CD14-positive monocyte (primary cell): ENCODE data around the gene RBM19. TPM values are rescaled to one million over a fixed set of nuclear protein-coding genes. Genes with fewer than 3 reads are reported as not detected.

Experiments used
- DNase-seq, 3 donors: peaks; one replicate each; pipeline ENCODE4 v3.0.0-alpha.2; 2011 to 2022
- H2AFZ ChIP-seq: 2 replicates; pipeline ENCODE4 v1.6.0; 2012; ENCODE audit warnings: mild to moderate bottlenecking, low read depth, low read length, inconsistent platforms; ENCODE audit not compliant: insufficient read depth, poor library complexity, severe bottlenecking
- H3K27ac ChIP-seq, 2 donors: 1 replicate in 1 of 2; 2 replicates in 1 of 2; pipeline ENCODE4 v1.5.1; 2012 to 2013; ENCODE audit warnings: low read length in 2 of 2, control low read depth in 1 of 2, inconsistent platforms in 1 of 2, low read depth in 1 of 2, mild to moderate bottlenecking in 1 of 2
- H3K27me3 ChIP-seq, 2 donors: one replicate each; pipeline versions ENCODE4 v1.6.0 to v1.6.1; 2011 to 2013; ENCODE audit warnings: low read length in 2 of 2; ENCODE audit not compliant: control insufficient read depth in 2 of 2, insufficient read depth in 2 of 2
- H3K36me3 ChIP-seq, 2 donors: replicated peaks in 1 of 2; 1 replicate in 1 of 2; 2 replicates in 1 of 2; pipeline versions ENCODE4 v1.5.1 to v1.6.1; 2012 to 2013; ENCODE audit warnings: low read length in 2 of 2, control low read depth in 1 of 2, inconsistent platforms in 1 of 2, mild to moderate bottlenecking in 1 of 2; ENCODE audit not compliant: insufficient read depth in 2 of 2, control insufficient read depth in 1 of 2
- H3K4me1 ChIP-seq, 2 donors: 1 replicate in 1 of 2; 2 replicates in 1 of 2; pipeline versions ENCODE4 v1.5.1 to v1.6.1; 2012 to 2013; ENCODE audit warnings: low read length in 2 of 2, control low read depth in 1 of 2, inconsistent platforms in 1 of 2, mild to moderate bottlenecking in 1 of 2, moderate library complexity in 1 of 2; ENCODE audit not compliant: insufficient read depth in 2 of 2, control insufficient read depth in 1 of 2
- H3K4me2 ChIP-seq: replicated peaks from 2 replicates; pipeline ENCODE3; 2012; ENCODE audit warnings: low read length, moderate library complexity, mild to moderate bottlenecking; ENCODE audit not compliant: poor library complexity, severe bottlenecking; ENCODE audit errors: extremely low read depth
- H3K4me3 ChIP-seq, 3 experiments: fragments of 200-600 bp in 1 of 3; sonication (generic) in 1 of 3; replicated peaks in 1 of 3; 1 replicate in 2 of 3; 2 replicates in 1 of 3; pipeline ENCODE4 v1.5.1; 2011 to 2013; ENCODE audit warnings: low read length in 3 of 3, mild to moderate bottlenecking in 3 of 3, control low read depth in 2 of 3, low read depth in 2 of 3, inconsistent platforms in 1 of 3, moderate library complexity in 1 of 3
- H3K79me2 ChIP-seq: 2 replicates; pipeline ENCODE4 v1.6.0; 2012; ENCODE audit warnings: mild to moderate bottlenecking, control low read depth, inconsistent platforms, low read length, moderate library complexity; ENCODE audit not compliant: insufficient read depth
- H3K9ac ChIP-seq: 2 replicates; pipeline ENCODE4 v1.6.0; 2017; ENCODE audit warnings: low read length, mild to moderate bottlenecking; ENCODE audit not compliant: insufficient read depth, poor library complexity, severe bottlenecking
- H3K9me3 ChIP-seq, 2 donors: replicated peaks in 1 of 2; 1 replicate in 1 of 2; 2 replicates in 1 of 2; pipeline versions ENCODE4 v1.5.1 to v1.6.1; 2012 to 2013; ENCODE audit warnings: low read length in 2 of 2, control low read depth in 1 of 2; ENCODE audit not compliant: control insufficient read depth in 1 of 2, insufficient read depth in 1 of 2
- H4K20me1 ChIP-seq: 2 replicates; pipeline ENCODE4 v1.6.0; 2012; ENCODE audit warnings: mild to moderate bottlenecking, low read length, control low read depth, moderate library complexity; ENCODE audit not compliant: insufficient read depth
- H3K27ac Mint-ChIP-seq, 7 donors: one replicate each; pipeline ENCODE4 v1.8.0; 2020; ENCODE audit warnings: mild to moderate bottlenecking in 7 of 7, mixed read lengths in 7 of 7, moderate library complexity in 6 of 7, inconsistent platforms in 2 of 7
- H3K27me3 Mint-ChIP-seq, 3 donors: one replicate each; pipeline ENCODE4 v1.8.0; 2021 to 2022; ENCODE audit warnings: low read depth in 3 of 3, mild to moderate bottlenecking in 3 of 3, mixed read lengths in 3 of 3, moderate library complexity in 3 of 3, inconsistent platforms in 1 of 3
- H3K36me3 Mint-ChIP-seq, 2 donors: one replicate each; pipeline ENCODE4 v1.8.0; 2020; ENCODE audit warnings: mixed read lengths in 2 of 2, inconsistent platforms in 1 of 2, mild to moderate bottlenecking in 1 of 2
- H3K4me1 Mint-ChIP-seq: one replicate; pipeline ENCODE4 v1.8.0; 2020; ENCODE audit warnings: mild to moderate bottlenecking, mixed read lengths
- H3K4me3 Mint-ChIP-seq, 2 donors: one replicate each; pipeline ENCODE4 v1.8.0; 2020; ENCODE audit warnings: mild to moderate bottlenecking in 2 of 2, mixed read lengths in 2 of 2, moderate library complexity in 1 of 2
- H3K9me3 Mint-ChIP-seq, 7 donors: one replicate each; pipeline ENCODE4 v1.8.0; 2020 to 2022; ENCODE audit warnings: mixed read lengths in 7 of 7, mild to moderate bottlenecking in 6 of 7, moderate library complexity in 6 of 7, inconsistent platforms in 2 of 7
- WGBS: methylation state at CpG from one replicate; pipeline ENCODE4 v1.1.5; 2013; ENCODE audit warnings: missing lambda C conversion rate; ENCODE audit not compliant: insufficient coverage; 5-methylcytosine and 5-hydroxymethylcytosine counted together
- intact Hi-C, 2 donors: fragments of 100-400 bp; cut with micrococcal nuclease; formaldehyde crosslinking; loops; one replicate each; pipeline versions ENCODE4 v1.15.0 to v1.15.1; 2023
- polyA plus RNA-seq, 3 donors: library from polyadenylated mRNA; depleted of rRNA in 1 of 3; unstranded in 2 of 3; stranded (reverse) in 1 of 3; fragments of 300-500 nt in 2 of 3; fragments of >200 nt in 1 of 3; fragmentation: Illumina TruSeq in 2 of 3; gene quantifications; 1 replicate in 2 of 3; 2 replicates in 1 of 3; pipeline ENCODE4 v1.2.3, GENCODE V29; 2012 to 2021
- TF ChIP-seq, protein P1 (sequence below): fragments of 200-600 bp; IDR thresholded peaks from one replicate; pipeline ENCODE4 v1.8.0; 2022; ENCODE audit warnings: antibody characterized with exemption, mild to moderate bottlenecking

The RBM19 gene
- polyA plus RNA-seq, 3 donors: 2.1 to 30.4 (median 2.2) TPM

- no peaks in the 10 kb centered on the region for H3K27me3 ChIP-seq
- Mint-ChIP-seq H3K27ac (no peak overlapping the region), H3K9me3 (no peaks in the 10 kb centered on the region), H3K4me1 (peaks cover 9% of the 10 kb centered on the region), H3K27me3 (peaks cover 0 to 3% (median 0%) of the 10 kb centered on the region in 3 donors), H3K36me3 (peaks cover 60 to 75% of the 10 kb centered on the region in 2 donors), H3K4me3 (no peak overlapping the region)
- H3K4me3 ChIP-seq: no peak overlapping the region
- TF ChIP-seq, protein P1, sequence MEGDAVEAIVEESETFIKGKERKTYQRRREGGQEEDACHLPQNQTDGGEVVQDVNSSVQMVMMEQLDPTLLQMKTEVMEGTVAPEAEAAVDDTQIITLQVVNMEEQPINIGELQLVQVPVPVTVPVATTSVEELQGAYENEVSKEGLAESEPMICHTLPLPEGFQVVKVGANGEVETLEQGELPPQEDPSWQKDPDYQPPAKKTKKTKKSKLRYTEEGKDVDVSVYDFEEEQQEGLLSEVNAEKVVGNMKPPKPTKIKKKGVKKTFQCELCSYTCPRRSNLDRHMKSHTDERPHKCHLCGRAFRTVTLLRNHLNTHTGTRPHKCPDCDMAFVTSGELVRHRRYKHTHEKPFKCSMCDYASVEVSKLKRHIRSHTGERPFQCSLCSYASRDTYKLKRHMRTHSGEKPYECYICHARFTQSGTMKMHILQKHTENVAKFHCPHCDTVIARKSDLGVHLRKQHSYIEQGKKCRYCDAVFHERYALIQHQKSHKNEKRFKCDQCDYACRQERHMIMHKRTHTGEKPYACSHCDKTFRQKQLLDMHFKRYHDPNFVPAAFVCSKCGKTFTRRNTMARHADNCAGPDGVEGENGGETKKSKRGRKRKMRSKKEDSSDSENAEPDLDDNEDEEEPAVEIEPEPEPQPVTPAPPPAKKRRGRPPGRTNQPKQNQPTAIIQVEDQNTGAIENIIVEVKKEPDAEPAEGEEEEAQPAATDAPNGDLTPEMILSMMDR: no peak
- no peak overlapping the region for H3K9ac ChIP-seq
- no peak overlapping the region for H3K27ac ChIP-seq
- no peak overlapping the region for H2AFZ ChIP-seq
- H3K4me2 ChIP-seq: no peak overlapping the region
- no peak for DNase-seq
- intact Hi-C loops: no loop called here
- no peaks in the 10 kb centered on the region for H3K79me2 ChIP-seq
- no peaks in the 10 kb centered on the region for H4K20me1 ChIP-seq
- H3K36me3 ChIP-seq: peaks cover 16 to 48% of the 10 kb centered on the region in 2 donors
- H3K4me1 ChIP-seq: no peaks in the 10 kb centered on the region
- no peaks in the 10 kb centered on the region for H3K9me3 ChIP-seq
- WGBS: 68% methylated on average over 23 of the region's 24 CpGs
Observed at GRCh38 chr12:113852695-113853490, 113.2 kb downstream of the RBM19 start.

- no peak overlapping the region for H3K9ac ChIP-seq
Observed at GRCh38 chr12:113852264-113852663, 113.9 kb downstream of the RBM19 start.

More at GRCh38 chr12:113852264-113852663, 113.9 kb downstream of the RBM19 start:
- WGBS: 60% methylated on average over 3 of the region's 5 CpGs
- Histone ChIP-seq H3K79me2 (no peaks in the 10 kb centered on the region), H3K27me3 (no peaks in the 10 kb centered on the region), H3K4me1 (no peaks in the 10 kb centered on the region), H3K4me2 (no peak overlapping the region), H4K20me1 (no peaks in the 10 kb centered on the region), H2AFZ (no peak overlapping the region), H3K4me3 (no peak overlapping the region), H3K9me3 (no peaks in the 10 kb centered on the region), H3K36me3 (peaks cover 16 to 46% of the 10 kb centered on the region in 2 donors), H3K27ac (no peak overlapping the region)
- Mint-ChIP-seq H3K27me3 (peaks cover 0 to 3% (median 2%) of the 10 kb centered on the region in 3 donors), H3K4me1 (peaks cover 15% of the 10 kb centered on the region), H3K9me3 (no peaks in the 10 kb centered on the region), H3K36me3 (peaks cover 59 to 74% of the 10 kb centered on the region in 2 donors), H3K4me3 (no peak overlapping the region), H3K27ac (peak overlapping the region in 1 of 7 donors; percentile 27)
- intact Hi-C loops: no loop called here
- TF ChIP-seq, protein P1: no peak
- no peak for DNase-seq
